Parathyroid adenoma (tissue), 2 donors: Measurements from ENCODE around the gene MARCKS.

Experiments used
- H2AFZ ChIP-seq: fragments of 300-600 bp; sonication (generic); one replicate; pipeline ENCODE4 v1.7.0; 2017; ENCODE audit warnings: antibody characterized with exemption, mild to moderate bottlenecking
- H3K27ac ChIP-seq: fragments of 300-600 bp; sonication (generic); one replicate; pipeline ENCODE4 v1.7.0; 2017
- H3K27me3 ChIP-seq: fragments of 300-600 bp; sonication (generic); one replicate; pipeline ENCODE4 v1.7.0; 2017; ENCODE audit warnings: low read length; ENCODE audit not compliant: control insufficient read depth, insufficient read depth
- H3K36me3 ChIP-seq: fragments of 300-600 bp; sonication (generic); one replicate; pipeline ENCODE4 v1.7.0; 2017; ENCODE audit warnings: low read length; ENCODE audit not compliant: control insufficient read depth, insufficient read depth
- H3K4me1 ChIP-seq: fragments of 300-600 bp; sonication (generic); one replicate; pipeline ENCODE4 v1.7.0; 2017; ENCODE audit warnings: control low read depth
- H3K4me2 ChIP-seq: fragments of 300-600 bp; sonication (generic); one replicate; pipeline ENCODE4 v1.7.0; 2017; ENCODE audit warnings: low read length
- H3K4me3 ChIP-seq: fragments of 300-600 bp; sonication (generic); one replicate; pipeline ENCODE4 v1.7.0; 2017; ENCODE audit warnings: low read depth, low read length
- H3K79me2 ChIP-seq: fragments of 300-600 bp; sonication (generic); one replicate; pipeline ENCODE4 v1.7.0; 2017; ENCODE audit warnings: control low read depth
- H3K9ac ChIP-seq: fragments of 300-600 bp; sonication (generic); one replicate; pipeline ENCODE4 v1.7.0; 2017; ENCODE audit warnings: mild to moderate bottlenecking
- H3K9me3 ChIP-seq: fragments of 300-600 bp; sonication (generic); one replicate; pipeline ENCODE4 v1.7.0; 2017; ENCODE audit warnings: low read length; ENCODE audit not compliant: control insufficient read depth
- TF ChIP-seq, protein P1 (sequence below): fragments of 300-600 bp; sonication (generic); IDR thresholded peaks from one replicate; pipeline ENCODE4 v1.7.0; 2017; ENCODE audit warnings: antibody characterized with exemption, mild to moderate bottlenecking
- donor health status: primary hyperparathyroidism.

The MARCKS gene

DNA sequence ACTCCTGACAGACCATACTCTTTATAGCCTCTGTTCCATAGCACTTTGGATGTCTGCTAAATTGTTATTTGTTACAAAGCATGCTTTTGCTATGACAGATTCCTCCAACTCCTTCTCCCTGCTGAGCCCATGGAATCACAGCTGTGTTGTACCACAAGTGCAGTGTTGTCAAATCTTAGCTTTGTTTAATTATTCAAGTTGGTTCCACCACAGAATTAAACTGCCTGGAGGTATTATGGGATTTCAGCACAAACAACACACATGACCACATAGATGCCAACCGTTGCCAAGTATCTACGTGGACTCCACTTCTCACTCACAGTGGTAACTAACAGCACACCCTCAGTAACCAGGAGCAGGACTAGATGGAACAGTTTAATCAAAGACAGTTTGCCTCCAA is 32.7 kb upstream of the MARCKS start:
- Histone ChIP-seq H3K9ac (no peak overlapping the region), H3K27ac (no peak overlapping the region), H3K4me2 (no peak overlapping the region), H3K79me2 (no peaks in the 10 kb centered on the region), H3K36me3 (no peaks in the 10 kb centered on the region), H3K9me3 (no peaks in the 10 kb centered on the region), H2AFZ (no peak overlapping the region), H3K4me1 (no peaks in the 10 kb centered on the region), H3K27me3 (no peaks in the 10 kb centered on the region), H3K4me3 (no peak overlapping the region)
- TF ChIP-seq, protein P1, sequence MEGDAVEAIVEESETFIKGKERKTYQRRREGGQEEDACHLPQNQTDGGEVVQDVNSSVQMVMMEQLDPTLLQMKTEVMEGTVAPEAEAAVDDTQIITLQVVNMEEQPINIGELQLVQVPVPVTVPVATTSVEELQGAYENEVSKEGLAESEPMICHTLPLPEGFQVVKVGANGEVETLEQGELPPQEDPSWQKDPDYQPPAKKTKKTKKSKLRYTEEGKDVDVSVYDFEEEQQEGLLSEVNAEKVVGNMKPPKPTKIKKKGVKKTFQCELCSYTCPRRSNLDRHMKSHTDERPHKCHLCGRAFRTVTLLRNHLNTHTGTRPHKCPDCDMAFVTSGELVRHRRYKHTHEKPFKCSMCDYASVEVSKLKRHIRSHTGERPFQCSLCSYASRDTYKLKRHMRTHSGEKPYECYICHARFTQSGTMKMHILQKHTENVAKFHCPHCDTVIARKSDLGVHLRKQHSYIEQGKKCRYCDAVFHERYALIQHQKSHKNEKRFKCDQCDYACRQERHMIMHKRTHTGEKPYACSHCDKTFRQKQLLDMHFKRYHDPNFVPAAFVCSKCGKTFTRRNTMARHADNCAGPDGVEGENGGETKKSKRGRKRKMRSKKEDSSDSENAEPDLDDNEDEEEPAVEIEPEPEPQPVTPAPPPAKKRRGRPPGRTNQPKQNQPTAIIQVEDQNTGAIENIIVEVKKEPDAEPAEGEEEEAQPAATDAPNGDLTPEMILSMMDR, result no peak

DNA sequence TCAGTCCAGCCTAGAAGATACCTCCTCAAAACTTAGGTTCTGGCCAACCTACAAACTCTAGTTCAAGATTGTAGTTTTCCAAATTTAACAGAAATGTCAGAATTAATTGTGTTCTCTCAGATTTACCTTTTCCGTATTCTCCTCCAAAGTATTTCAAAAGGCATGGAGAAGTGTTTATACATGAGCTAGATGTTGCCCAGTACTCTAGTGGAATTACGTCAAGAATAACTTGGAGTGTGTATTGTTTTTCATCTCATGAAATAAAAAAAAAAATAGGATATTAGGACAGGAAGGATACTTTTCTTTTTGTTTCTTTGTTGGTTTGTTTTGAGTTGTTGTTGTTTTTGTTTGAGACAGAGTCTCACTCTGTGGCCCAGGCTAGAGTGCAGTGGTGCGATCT is 32.3 kb upstream of the MARCKS start:
- H3K9ac ChIP-seq, result no peak overlapping the region
- H2AFZ ChIP-seq, result no peak overlapping the region
- no peaks in the 10 kb centered on the region for H3K36me3 ChIP-seq
- no peak overlapping the region for H3K4me3 ChIP-seq
- H3K27ac ChIP-seq, result no peak overlapping the region
- H3K4me1 ChIP-seq, result no peaks in the 10 kb centered on the region
- H3K79me2 ChIP-seq, result no peaks in the 10 kb centered on the region
- no peak overlapping the region for H3K4me2 ChIP-seq
- H3K9me3 ChIP-seq, result no peaks in the 10 kb centered on the region
- H3K27me3 ChIP-seq, result no peaks in the 10 kb centered on the region
- TF ChIP-seq, protein P1, result no peak

DNA sequence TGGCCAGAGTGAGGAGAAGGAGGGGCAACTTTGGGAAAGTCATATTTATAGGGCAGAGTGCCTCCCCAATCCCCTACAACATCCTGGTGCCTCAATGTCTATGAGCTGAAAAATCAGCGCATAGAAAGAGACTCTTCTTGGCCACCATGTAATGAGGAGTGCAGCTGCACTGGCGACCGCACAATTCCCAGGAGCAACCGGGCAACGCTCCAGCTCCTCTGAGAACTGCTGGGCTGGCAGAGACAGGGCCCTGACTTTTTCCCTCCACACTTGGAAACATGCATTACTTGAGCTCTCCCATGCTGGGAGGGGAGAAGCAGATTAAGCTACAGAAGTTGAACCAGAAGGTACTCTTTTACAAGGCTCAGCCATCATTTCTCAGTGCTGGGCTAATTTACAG is 31.4 kb upstream of the MARCKS start:
- Histone ChIP-seq H3K27ac (no peak overlapping the region), H3K4me2 (no peak overlapping the region), H2AFZ (peak overlapping the region; percentile 52), H3K4me3 (no peak overlapping the region), H3K9ac (no peak overlapping the region), H3K9me3 (no peaks in the 10 kb centered on the region), H3K27me3 (no peaks in the 10 kb centered on the region), H3K36me3 (no peaks in the 10 kb centered on the region), H3K79me2 (no peaks in the 10 kb centered on the region), H3K4me1 (no peaks in the 10 kb centered on the region)
- TF ChIP-seq, protein P1, result no peak

DNA sequence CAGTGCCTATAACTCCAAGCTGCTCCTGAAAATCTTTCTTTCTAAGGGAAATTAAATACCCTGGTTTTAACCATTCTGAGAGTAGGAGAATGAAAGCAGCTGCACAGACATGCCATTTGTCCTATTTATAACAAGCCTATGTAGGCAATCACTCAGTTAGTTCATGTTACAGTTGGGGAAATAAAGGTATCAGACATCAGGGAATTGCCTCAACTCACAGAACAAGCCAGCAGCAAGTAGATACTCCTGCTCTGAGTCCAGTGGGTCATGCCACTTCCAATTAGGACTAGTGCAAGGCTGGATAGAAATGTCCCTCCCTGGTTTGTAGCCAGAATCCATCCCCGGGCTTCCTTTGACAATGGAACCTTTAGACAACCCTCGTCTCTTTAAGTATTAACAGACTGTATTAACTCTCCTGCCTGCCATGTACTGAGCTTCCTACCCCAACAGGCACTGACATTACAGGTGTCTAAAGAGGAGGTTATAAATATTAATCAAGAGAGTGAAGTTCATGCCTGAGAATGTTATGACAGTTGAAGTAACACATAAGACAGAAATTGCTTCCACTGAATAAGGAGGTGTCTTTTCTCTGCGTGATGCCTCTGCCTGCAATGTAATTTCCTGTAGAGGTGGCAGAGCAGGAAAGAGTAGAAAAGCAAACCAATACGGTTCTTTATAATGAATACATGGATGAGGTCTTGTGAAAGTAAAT is 28.0 kb upstream of the MARCKS start:
- H3K4me3 ChIP-seq, result no peak overlapping the region
- no peak overlapping the region for H3K4me2 ChIP-seq
- H3K4me1 ChIP-seq, result no peaks in the 10 kb centered on the region
- H3K9ac ChIP-seq, result no peak overlapping the region
- no peaks in the 10 kb centered on the region for H3K36me3 ChIP-seq
- TF ChIP-seq, protein P1, result no peak
- no peaks in the 10 kb centered on the region for H3K9me3 ChIP-seq
- no peaks in the 10 kb centered on the region for H3K79me2 ChIP-seq
- no peaks in the 10 kb centered on the region for H3K27me3 ChIP-seq
- H3K27ac ChIP-seq, result no peak overlapping the region
- H2AFZ ChIP-seq, result no peak overlapping the region

DNA sequence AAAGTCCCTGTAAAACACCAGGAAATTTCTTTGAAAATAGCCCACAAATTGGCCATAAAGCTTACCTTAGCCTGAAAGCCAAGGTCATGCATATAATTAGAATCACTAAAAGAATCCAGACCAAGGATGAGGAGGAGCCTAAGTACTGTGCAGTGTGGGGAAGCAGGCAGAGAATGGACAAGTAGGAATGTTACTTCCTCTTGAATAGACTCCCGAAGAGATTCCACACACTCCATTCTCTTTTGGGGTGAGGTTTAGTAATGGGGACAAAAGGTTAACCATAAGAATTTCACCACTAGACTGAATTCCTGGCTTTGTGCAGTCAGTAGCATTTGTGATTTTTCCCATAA is 27.5 kb upstream of the MARCKS start:
- H3K36me3 ChIP-seq, result no peaks in the 10 kb centered on the region
- TF ChIP-seq, protein P1, result no peak
- H3K9ac ChIP-seq, result no peak overlapping the region
- no peaks in the 10 kb centered on the region for H3K27me3 ChIP-seq
- no peak overlapping the region for H3K4me2 ChIP-seq
- H3K27ac ChIP-seq, result no peak overlapping the region
- no peak overlapping the region for H2AFZ ChIP-seq
- H3K4me1 ChIP-seq, result no peaks in the 10 kb centered on the region
- H3K79me2 ChIP-seq, result no peaks in the 10 kb centered on the region
- no peak overlapping the region for H3K4me3 ChIP-seq
- H3K9me3 ChIP-seq, result no peaks in the 10 kb centered on the region
